ENCODE data around the gene CDK5R2. TPM values are rescaled to one million over a fixed set of nuclear protein-coding genes. Genes with fewer than 3 reads are reported as not detected.

The CDK5R2 gene
- total and polyA plus RNA-seq, 2 of the 13 experiments (the other 11 are each of a cell fraction or from before 2014, with no cell fraction given): not detected

GRCh38 chr2:218993345-218994315 is 34.2 kb downstream of the CDK5R2 start, which contains the start of gene CRYBA2 (continued):
- peak; percentile 38; the same call in 1 of the 2 replicates for TF ChIP-seq UBTF (CRISPR knock-in tag; IDR thresholded peaks at IDR 0.05)
- TF ChIP-seq MXD1 (CRISPR knock-in tag; IDR thresholded peaks at IDR 0.05): no peak
- no peak for TF ChIP-seq ZFP36L1 (CRISPR knock-in tag; IDR thresholded peaks at IDR 0.05)
- no peak for TF ChIP-seq MAZ (IDR thresholded peaks at IDR 0.05; ENCODE audit: borderline replicate concordance, low read depth, low read length)
- TF ChIP-seq MAZ (CRISPR knock-in tag; IDR thresholded peaks at IDR 0.05; ENCODE audit: low read depth): 0 out of 2 replicates have a peak, but pooled peaks have one; percentile 20
- TF ChIP-seq XRCC5 (optimal IDR thresholded peaks at IDR 0.05; ENCODE audit: low read length): peak; percentile 26
- no peak for TF ChIP-seq MEIS1 (CRISPR knock-in tag; IDR thresholded peaks at IDR 0.05; ENCODE audit: borderline replicate concordance)
- no peak for TF ChIP-seq ZBTB42 (CRISPR knock-in tag; IDR thresholded peaks at IDR 0.05)
- no peak for TF ChIP-seq MXI1 (IDR thresholded peaks at IDR 0.05; ENCODE audit: borderline replicate concordance, low read depth, low read length)
- no peak for TF ChIP-seq DZIP1 (CRISPR knock-in tag; IDR thresholded peaks at IDR 0.05)
- TF ChIP-seq FUBP1 (CRISPR knock-in tag; IDR thresholded peaks at IDR 0.05; ENCODE audit: borderline replicate concordance): no peak
- TF ChIP-seq GRHL1 (CRISPR knock-in tag; conservative IDR thresholded peaks at IDR 0.05): no peak
- no peak for TF ChIP-seq HDAC1 (CRISPR knock-in tag; IDR thresholded peaks at IDR 0.05)
- no peak for TF ChIP-seq NR2F6 (IDR thresholded peaks at IDR 0.05)
- TF ChIP-seq NR2F6 (CRISPR knock-in tag; IDR thresholded peaks at IDR 0.05): no peak
- TF ChIP-seq ZNF562 (CRISPR knock-in tag; IDR thresholded peaks at IDR 0.05; ENCODE audit: borderline replicate concordance): no peak
- TF ChIP-seq ZFP36 (IDR thresholded peaks at IDR 0.05; ENCODE audit: borderline replicate concordance, low read depth, low read length, partially characterized antibody): no peak
- 0 out of 2 replicates have a peak, but pooled peaks have one; percentile 18 for TF ChIP-seq SPEN (CRISPR knock-in tag; IDR thresholded peaks at IDR 0.05; ENCODE audit: low read depth)
- 0 out of 2 replicates have a peak, but pooled peaks have one; percentile 2 for TF ChIP-seq ZSCAN25 (CRISPR knock-in tag; IDR thresholded peaks at IDR 0.05)
